ENCODE results near the gene MRGPRG. TPM values are rescaled to one million over a fixed set of nuclear protein-coding genes. Genes with fewer than 3 reads are reported as not detected.

Gene MRGPRG
- total RNA-seq, 1 experiment from 2014 or later = not detected

- in situ Hi-C loops (cut with HindIII; ENCODE audit: low pct_unique_long_range_greater_than_20kb, low sequenced_read_pairs) = no loop called here
- Histone ChIP-seq H3K36me3 (ENCODE audit: control insufficient read depth, insufficient read depth, low read length) (no peaks in the 10 kb centered on the region), H3K9me3 (ENCODE audit: control insufficient read depth, insufficient read depth, low read depth, low read length) (peaks cover 14% of the 10 kb centered on the region; the same call in 1 of the 2 replicates), H3K27me3 (ENCODE audit: control insufficient read depth, insufficient read depth, low read length) (peaks cover 4% of the 10 kb centered on the region; the same call in 1 of the 2 replicates), H3K4me1 (ENCODE audit: control insufficient read depth, insufficient read depth, low read length) (no peaks in the 10 kb centered on the region), H3K27ac (ENCODE audit: low read length) (no peak overlapping the region), H3K4me3 (ENCODE audit: low read depth in 2 of 2, low read length in 2 of 2) (no peak overlapping the region)
- TF ChIP-seq TCF7L2 (IDR thresholded peaks at IDR 0.05; ENCODE audit: low read depth, low read length) (no peak), POLR2AphosphoS5 (IDR thresholded peaks at IDR 0.05; ENCODE audit: low read depth, low read length) (no peak), REST (IDR thresholded peaks at IDR 0.05; ENCODE audit: insufficient read depth in 1 of 2, low read depth in 2 of 2, low read length in 1 of 2) (no peak), CTCF (IDR thresholded peaks at IDR 0.05) (no peak), SIN3A (IDR thresholded peaks at IDR 0.05; ENCODE audit: borderline replicate concordance, insufficient read depth, low read depth, low read length) (no peak)
- ATAC-seq (no peak), DNase-seq (ENCODE audit: low read depth, low spot score) (no peak)
- POLR2A ChIA-PET = no interaction called here
- intact Hi-C loops (cut with micrococcal nuclease; ENCODE audit: unreplicated experiment) = no loop called here
- CTCF ChIA-PET = no interaction called here
- no TSS peak for BruUV-seq (replicated peaks)
Observed at GRCh38 chr11:3180869-3181268, 37.7 kb downstream of the MRGPRG start.

- Histone ChIP-seq H3K27me3 (ENCODE audit: control insufficient read depth, insufficient read depth, low read length) (peaks cover 4% of the 10 kb centered on the region; the same call in 1 of the 2 replicates), H3K36me3 (ENCODE audit: control insufficient read depth, insufficient read depth, low read length) (no peaks in the 10 kb centered on the region), H3K4me3 (ENCODE audit: low read depth in 2 of 2, low read length in 2 of 2) (no peak overlapping the region), H3K9me3 (ENCODE audit: control insufficient read depth, insufficient read depth, low read depth, low read length) (peaks cover 14% of the 10 kb centered on the region; the same call in 1 of the 2 replicates), H3K27ac (ENCODE audit: low read length) (no peak overlapping the region), H3K4me1 (ENCODE audit: control insufficient read depth, insufficient read depth, low read length) (no peaks in the 10 kb centered on the region)
- BruUV-seq (replicated peaks) = no TSS peak
- no peak for TF ChIP-seq CTCF (IDR thresholded peaks at IDR 0.05)
- no peak for TF ChIP-seq POLR2AphosphoS5 (IDR thresholded peaks at IDR 0.05; ENCODE audit: low read depth, low read length)
- no peak for TF ChIP-seq TCF7L2 (IDR thresholded peaks at IDR 0.05; ENCODE audit: low read depth, low read length)
- no peak for TF ChIP-seq REST (IDR thresholded peaks at IDR 0.05; ENCODE audit: insufficient read depth in 1 of 2, low read depth in 2 of 2, low read length in 1 of 2)
- TF ChIP-seq SIN3A (IDR thresholded peaks at IDR 0.05; ENCODE audit: borderline replicate concordance, insufficient read depth, low read depth, low read length) = no peak
- intact Hi-C loops (cut with micrococcal nuclease; ENCODE audit: unreplicated experiment) = no loop called here
- ChIA-PET POLR2A (no interaction called here), CTCF (no interaction called here)
- DNase-seq (ENCODE audit: low read depth, low spot score) (no peak), ATAC-seq (no peak)
- in situ Hi-C loops (cut with HindIII; ENCODE audit: low pct_unique_long_range_greater_than_20kb, low sequenced_read_pairs) = no loop called here
Observed at GRCh38 chr11:3178349-3178748, 40.3 kb downstream of the MRGPRG start.

All from Panc1 (cell line).